Chondrocyte (in vitro differentiated cells): ENCODE measurements around the gene INSYN2B. TPM values are rescaled to one million over a fixed set of nuclear protein-coding genes. Genes with fewer than 3 reads are reported as not detected.
A peak's percentile ranks its signal among the peaks of the same experiment; 100 is the strongest.

ENCODE experiments used
- DNase-seq: peaks from one replicate; pipeline ENCODE4 v3.0.0; 2021; ENCODE audit warnings: mixed read lengths, low spot score
- H3K27ac Mint-ChIP-seq: one replicate; pipeline ENCODE4 v1.8.0; 2021; ENCODE audit warnings: mild to moderate bottlenecking, moderate library complexity, mixed read lengths; ENCODE audit not compliant: unreplicated experiment
- H3K27me3 Mint-ChIP-seq: 2 replicates; pipeline ENCODE4 v1.8.0; 2021; ENCODE audit warnings: low read depth, mixed read lengths
- H3K36me3 Mint-ChIP-seq: 2 replicates; pipeline ENCODE4 v1.8.0; 2021; ENCODE audit warnings: low read depth, mixed read lengths
- H3K4me1 Mint-ChIP-seq: 2 replicates; pipeline ENCODE4 v1.8.0; 2021; ENCODE audit warnings: low read depth, mild to moderate bottlenecking, mixed read lengths
- H3K4me3 Mint-ChIP-seq: one replicate; pipeline ENCODE4 v1.8.0; 2021; ENCODE audit warnings: mild to moderate bottlenecking, moderate library complexity, mixed read lengths; ENCODE audit not compliant: unreplicated experiment
- H3K9me3 Mint-ChIP-seq: 2 replicates; pipeline ENCODE4 v1.8.0; 2021; ENCODE audit warnings: low read depth, mixed read lengths
- total RNA-seq: library from RNA; stranded (reverse); gene quantifications from 3 replicates; pipeline ENCODE4 v1.2.1, GENCODE V29; 2021
- TF ChIP-seq, protein P1 (sequence below): fragments of 200-600 bp; sonication (generic); IDR thresholded peaks from 2 replicates; pipeline ENCODE4 v1.5.0; 2021; ENCODE audit warnings: antibody characterized with exemption, mild to moderate bottlenecking, moderate library complexity

INSYN2B gene
- total RNA-seq, 1 donor from 2014 or later: 0.12 TPM

GRCh38 chr5:169850409-169850808 lies 129.9 kb downstream of the INSYN2B start:
- TF ChIP-seq, protein P1, sequence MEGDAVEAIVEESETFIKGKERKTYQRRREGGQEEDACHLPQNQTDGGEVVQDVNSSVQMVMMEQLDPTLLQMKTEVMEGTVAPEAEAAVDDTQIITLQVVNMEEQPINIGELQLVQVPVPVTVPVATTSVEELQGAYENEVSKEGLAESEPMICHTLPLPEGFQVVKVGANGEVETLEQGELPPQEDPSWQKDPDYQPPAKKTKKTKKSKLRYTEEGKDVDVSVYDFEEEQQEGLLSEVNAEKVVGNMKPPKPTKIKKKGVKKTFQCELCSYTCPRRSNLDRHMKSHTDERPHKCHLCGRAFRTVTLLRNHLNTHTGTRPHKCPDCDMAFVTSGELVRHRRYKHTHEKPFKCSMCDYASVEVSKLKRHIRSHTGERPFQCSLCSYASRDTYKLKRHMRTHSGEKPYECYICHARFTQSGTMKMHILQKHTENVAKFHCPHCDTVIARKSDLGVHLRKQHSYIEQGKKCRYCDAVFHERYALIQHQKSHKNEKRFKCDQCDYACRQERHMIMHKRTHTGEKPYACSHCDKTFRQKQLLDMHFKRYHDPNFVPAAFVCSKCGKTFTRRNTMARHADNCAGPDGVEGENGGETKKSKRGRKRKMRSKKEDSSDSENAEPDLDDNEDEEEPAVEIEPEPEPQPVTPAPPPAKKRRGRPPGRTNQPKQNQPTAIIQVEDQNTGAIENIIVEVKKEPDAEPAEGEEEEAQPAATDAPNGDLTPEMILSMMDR: peak; percentile 58
- no peak overlapping the region for H3K27ac Mint-ChIP-seq
- no peak overlapping the region for H3K4me3 Mint-ChIP-seq
- H3K36me3 Mint-ChIP-seq: no peaks in the 10 kb centered on the region
- no peak for DNase-seq
- peaks cover 16% of the 10 kb centered on the region for H3K9me3 Mint-ChIP-seq
- H3K4me1 Mint-ChIP-seq: no peaks in the 10 kb centered on the region
- H3K27me3 Mint-ChIP-seq: no peaks in the 10 kb centered on the region

DNA sequence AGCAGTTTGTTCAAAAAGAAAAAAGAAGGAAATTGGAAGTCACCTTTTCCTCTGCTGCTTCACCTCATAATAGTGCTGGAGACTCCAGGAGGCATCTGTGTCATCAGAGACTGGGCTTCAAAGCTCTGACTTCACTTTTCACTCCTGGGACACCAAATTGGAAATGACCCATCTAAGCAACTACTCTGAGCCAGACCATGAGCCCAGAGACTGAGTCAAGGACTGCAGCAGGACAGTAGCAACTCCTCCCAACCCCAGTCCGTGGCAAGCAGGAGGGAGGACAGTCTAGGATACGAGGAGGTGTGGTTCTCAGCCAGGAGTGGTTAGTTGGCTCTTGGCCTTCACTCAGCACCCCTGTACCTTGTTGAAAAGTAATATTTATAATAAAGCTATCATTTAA lies 131.5 kb downstream of the INSYN2B start:
- TF ChIP-seq, protein P1: no peak
- Mint-ChIP-seq H3K9me3 (peaks cover 16% of the 10 kb centered on the region), H3K4me3 (no peak overlapping the region), H3K36me3 (no peaks in the 10 kb centered on the region), H3K27me3 (no peaks in the 10 kb centered on the region), H3K4me1 (no peaks in the 10 kb centered on the region), H3K27ac (no peak overlapping the region)
- DNase-seq: no peak

DNA sequence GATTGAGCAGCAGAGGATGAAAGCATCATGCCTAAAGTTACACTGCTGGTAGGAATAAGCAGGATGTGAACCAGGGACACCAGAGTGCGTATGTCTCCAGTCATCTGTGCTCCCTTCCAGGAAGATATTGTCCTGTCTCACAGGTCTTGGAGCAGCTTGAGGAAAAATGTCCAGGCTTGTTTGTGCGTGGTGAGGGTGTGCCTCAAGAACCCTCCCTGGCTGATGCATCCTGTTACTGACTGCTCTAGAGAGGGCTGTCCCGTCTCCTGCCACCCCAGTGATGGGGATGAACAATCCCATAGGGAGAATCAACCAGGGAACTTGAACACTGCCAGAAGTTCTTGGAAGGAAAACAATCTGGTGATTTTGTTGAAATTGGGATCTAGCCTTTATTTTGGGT lies 132.0 kb downstream of the INSYN2B start:
- DNase-seq: no peak
- Mint-ChIP-seq H3K4me1 (no peaks in the 10 kb centered on the region), H3K36me3 (no peaks in the 10 kb centered on the region), H3K27me3 (no peaks in the 10 kb centered on the region), H3K27ac (no peak overlapping the region), H3K4me3 (no peak overlapping the region), H3K9me3 (peaks cover 16% of the 10 kb centered on the region)
- TF ChIP-seq, protein P1: no peak

GRCh38 chr5:169847519-169847918 lies 132.8 kb downstream of the INSYN2B start:
- peaks cover 16% of the 10 kb centered on the region for H3K9me3 Mint-ChIP-seq
- H3K4me3 Mint-ChIP-seq: no peak overlapping the region
- TF ChIP-seq, protein P1: no peak
- H3K27ac Mint-ChIP-seq: no peak overlapping the region
- H3K27me3 Mint-ChIP-seq: no peaks in the 10 kb centered on the region
- no peak for DNase-seq
- no peaks in the 10 kb centered on the region for H3K4me1 Mint-ChIP-seq
- H3K36me3 Mint-ChIP-seq: no peaks in the 10 kb centered on the region

GRCh38 chr5:169842699-169843098 lies 137.6 kb downstream of the INSYN2B start:
- H3K4me1 Mint-ChIP-seq: no peaks in the 10 kb centered on the region
- no peaks in the 10 kb centered on the region for H3K36me3 Mint-ChIP-seq
- TF ChIP-seq, protein P1: no peak
- no peak for DNase-seq
- H3K9me3 Mint-ChIP-seq: peaks cover 6% of the 10 kb centered on the region
- H3K27ac Mint-ChIP-seq: no peak overlapping the region
- no peaks in the 10 kb centered on the region for H3K27me3 Mint-ChIP-seq
- H3K4me3 Mint-ChIP-seq: no peak overlapping the region
